ENCODE data around the gene ATG7. TPM values are rescaled to one million over a fixed set of nuclear protein-coding genes. Genes with fewer than 3 reads are reported as not detected.

The ATG7 gene
- total RNA-seq, 2 experiments from 2014 or later, result 31.0 to 33.1 TPM

- POLR2A ChIA-PET, result no interaction called here
- ATAC-seq, result no peak
Measured at GRCh38 chr3:11389386-11390268, 117.4 kb downstream of the ATG7 start.

GRCh38 chr3:11390411-11391131 is 118.4 kb downstream of the ATG7 start:
- no peak overlapping the region for H3K27ac Mint-ChIP-seq
- intact Hi-C loops (cut with micrococcal nuclease), result no loop called here
- TF ChIP-seq CTCF (IDR thresholded peaks at IDR 0.05), result no peak
- H3K4me1 Mint-ChIP-seq (ENCODE audit: low read depth), result peaks cover 35% of the 10 kb centered on the region
- no peaks in the 10 kb centered on the region for H3K9me3 Mint-ChIP-seq
- ATAC-seq (no peak), DNase-seq (no peak)
- POLR2A ChIA-PET, result no interaction called here
- peaks cover 5% of the 10 kb centered on the region for H3K36me3 Mint-ChIP-seq (ENCODE audit: low read depth)
- no peaks in the 10 kb centered on the region for H3K27me3 Mint-ChIP-seq
- CTCF ChIA-PET, result interaction anchor here (0.9 to 3.5 kb wide), 2 partner anchors 11 to 43 kb away, joined by 3 to 18 read pairs; no protein-coding TSS in a partner anchor
- no peak overlapping the region for H3K4me3 Mint-ChIP-seq

More at GRCh38 chr3:11389386-11390268, 117.4 kb downstream of the ATG7 start:
- Mint-ChIP-seq H3K9me3 (no peaks in the 10 kb centered on the region), H3K27ac (no peak overlapping the region), H3K27me3 (no peaks in the 10 kb centered on the region), H3K4me3 (no peak overlapping the region), H3K36me3 (ENCODE audit: low read depth) (peaks cover 1% of the 10 kb centered on the region), H3K4me1 (ENCODE audit: low read depth) (peaks cover 35% of the 10 kb centered on the region)
- intact Hi-C loops (cut with micrococcal nuclease), result no loop called here
- no peak for TF ChIP-seq CTCF (IDR thresholded peaks at IDR 0.05)
- no peak for DNase-seq
- CTCF ChIA-PET, result interaction anchor here (3.5 kb wide), 1 partner anchor 10 kb away, joined by 18 read pairs; no protein-coding TSS in a partner anchor

GRCh38 chr3:11391174-11391879 is 119.1 kb downstream of the ATG7 start:
- TF ChIP-seq CTCF (IDR thresholded peaks at IDR 0.05), result no peak
- H3K4me3 Mint-ChIP-seq, result no peak overlapping the region
- peaks cover 35% of the 10 kb centered on the region for H3K4me1 Mint-ChIP-seq (ENCODE audit: low read depth)
- no peak for ATAC-seq
- H3K36me3 Mint-ChIP-seq (ENCODE audit: low read depth), result peaks cover 5% of the 10 kb centered on the region
- no peaks in the 10 kb centered on the region for H3K27me3 Mint-ChIP-seq
- intact Hi-C loops (cut with micrococcal nuclease), result no loop called here
- DNase-seq, result no peak
- ChIA-PET POLR2A (no interaction called here), CTCF (interaction anchor here (0.9 to 3.5 kb wide), 2 partner anchors 11 to 43 kb away, joined by 3 to 18 read pairs; no protein-coding TSS in a partner anchor)
- no peak overlapping the region for H3K27ac Mint-ChIP-seq
- no peaks in the 10 kb centered on the region for H3K9me3 Mint-ChIP-seq

- DNase-seq (no peak), ATAC-seq (no peak)
- ChIA-PET POLR2A (no interaction called here), CTCF (interaction anchor here (3.5 kb wide), 1 partner anchor 12 kb away, joined by 18 read pairs; no protein-coding TSS in a partner anchor)
- Mint-ChIP-seq H3K27me3 (no peaks in the 10 kb centered on the region), H3K36me3 (ENCODE audit: low read depth) (peaks cover 5% of the 10 kb centered on the region), H3K9me3 (no peaks in the 10 kb centered on the region), H3K27ac (no peak overlapping the region), H3K4me3 (no peak overlapping the region), H3K4me1 (ENCODE audit: low read depth) (peaks cover 35% of the 10 kb centered on the region)
- intact Hi-C loops (cut with micrococcal nuclease), result no loop called here
- no peak for TF ChIP-seq CTCF (IDR thresholded peaks at IDR 0.05)
Measured at GRCh38 chr3:11392014-11392859, 120.0 kb downstream of the ATG7 start.
